T-cell (primary cell): Measurements from ENCODE around the gene RASSF4. TPM values are rescaled to one million over a fixed set of nuclear protein-coding genes. Genes with fewer than 3 reads are reported as not detected.

Experiments used
- ATAC-seq, 4 experiments: fragments of 200-7000 bp in 3 of 4; fragments of 150-1000 bp in 1 of 4; cut with Tn5 transposase; replicated peaks in 1 of 4; 1 replicate in 3 of 4; 2 replicates in 1 of 4; pipeline ENCODE4 v1.10.0; 2021; ENCODE audit warnings: moderate library complexity in 3 of 4, mild to moderate bottlenecking in 2 of 4, moderate number of reproducible peaks in 1 of 4
- CTCF ChIA-PET, 2 donors: fragments of 300-600 bp; sonication (Branson Sonifier 250); formaldehyde crosslinking; loops; one replicate each; lab custom pipeline; 2022; ENCODE audit warnings: antibody characterized with exemption in 2 of 2; lab: Charles Lee
- POLR2A ChIA-PET, 2 donors: fragments of 300-600 bp; sonication (Branson Sonifier 250); formaldehyde crosslinking; loops; one replicate each; lab custom pipeline; 2022; ENCODE audit warnings: antibody characterized with exemption in 2 of 2; lab: Charles Lee
- DNase-seq, 35 experiments: peaks; one replicate each; pipeline versions ENCODE4 v3.0.0 to v3.0.0-alpha.2; 2013 to 2023
- H3K27ac ChIP-seq: one replicate; pipeline ENCODE4 v1.5.1; 2013; ENCODE audit warnings: low read length
- H3K27me3 ChIP-seq, 2 experiments: replicated peaks in 1 of 2; 1 replicate in 1 of 2; 2 replicates in 1 of 2; pipeline versions ENCODE4 v1.6.1 to v1.7.0; 2013; ENCODE audit warnings: low read length in 1 of 2, mixed read lengths in 1 of 2; ENCODE audit not compliant: control insufficient read depth in 2 of 2, insufficient read depth in 2 of 2; ENCODE audit errors: extremely low read depth in 1 of 2
- H3K36me3 ChIP-seq, 2 donors: 1 replicate in 1 of 2; 2 replicates in 1 of 2; pipeline versions ENCODE4 v1.6.1 to v1.7.0; 2013; ENCODE audit warnings: low read length in 1 of 2; ENCODE audit not compliant: control insufficient read depth in 2 of 2, insufficient read depth in 1 of 2; ENCODE audit errors: extremely low read depth in 1 of 2
- H3K4me1 ChIP-seq, 2 experiments: 1 replicate in 1 of 2; 2 replicates in 1 of 2; pipeline versions ENCODE4 v1.6.1 to v1.7.0; 2013; ENCODE audit warnings: low read length in 2 of 2, mixed read lengths in 1 of 2; ENCODE audit not compliant: insufficient read depth in 2 of 2, control insufficient read depth in 1 of 2; ENCODE audit errors: extremely low read depth in 1 of 2
- H3K4me3 ChIP-seq, 2 donors: 1 replicate in 1 of 2; 2 replicates in 1 of 2; pipeline versions ENCODE4 v1.5.1 to v1.7.0; 2013; ENCODE audit warnings: mild to moderate bottlenecking in 2 of 2, low read length in 1 of 2, moderate library complexity in 1 of 2; ENCODE audit not compliant: control insufficient read depth in 1 of 2; ENCODE audit errors: extremely low read depth in 1 of 2
- H3K9me3 ChIP-seq: 2 replicates; pipeline ENCODE4 v1.7.0; 2013
- H3K27ac Mint-ChIP-seq, 2 donors: one replicate each; pipeline ENCODE4 v1.8.0; 2020 to 2021; ENCODE audit warnings: mild to moderate bottlenecking in 2 of 2, mixed read lengths in 2 of 2
- H3K27me3 Mint-ChIP-seq, 2 donors: one replicate each; pipeline ENCODE4 v1.8.0; 2021 to 2022; ENCODE audit warnings: mixed read lengths in 2 of 2
- H3K36me3 Mint-ChIP-seq: one replicate; pipeline ENCODE4 v1.8.0; 2021; ENCODE audit warnings: mixed read lengths
- H3K4me1 Mint-ChIP-seq, 3 donors: one replicate each; pipeline ENCODE4 v1.8.0; 2020 to 2022; ENCODE audit warnings: mixed read lengths in 3 of 3, mild to moderate bottlenecking in 1 of 3
- H3K4me3 Mint-ChIP-seq, 3 donors: one replicate each; pipeline ENCODE4 v1.8.0; 2020 to 2022; ENCODE audit warnings: mild to moderate bottlenecking in 3 of 3, mixed read lengths in 3 of 3, moderate library complexity in 3 of 3
- H3K9me3 Mint-ChIP-seq, 3 donors: one replicate each; pipeline ENCODE4 v1.8.0; 2020 to 2022; ENCODE audit warnings: mixed read lengths in 3 of 3
- WGBS: methylation state at CpG from one replicate; pipeline ENCODE4 v1.1.5; 2013; ENCODE audit warnings: missing lambda C conversion rate; ENCODE audit not compliant: insufficient coverage; 5-methylcytosine and 5-hydroxymethylcytosine counted together
- total RNA-seq, 35 experiments: library from RNA in 6 of 35; stranded (reverse) in 6 of 35; fragments of 120-200 nt in 1 of 35; gene quantifications; one replicate each; pipeline versions ENCODE4 v1.2.1 to v1.2.4 and lab custom pipeline; 2013 to 2026

Gene RASSF4
- total RNA-seq, 5 donors from 2014 or later (not counting 1 experiment from before 2014, with no cell fraction given), result 0.55 to 2.8 (median 1.7) TPM

GRCh38 chr10:44935201-44935965, 24.2 kb upstream of the RASSF4 start:
- DNase-seq (no peak), ATAC-seq (no peak)
- H3K4me1 Mint-ChIP-seq, result peaks cover 6 to 7% (median 6%) of the 10 kb centered on the region in 3 donors
- Histone ChIP-seq H3K9me3 (no peaks in the 10 kb centered on the region), H3K27ac (no peak overlapping the region), H3K27me3 (peaks cover 0 to 25% of the 10 kb centered on the region in 2 experiments), H3K4me3 (no peak overlapping the region), H3K36me3 (no peaks in the 10 kb centered on the region), H3K4me1 (peaks cover 8 to 13% of the 10 kb centered on the region in 2 experiments)
- H3K27ac Mint-ChIP-seq, result no peak overlapping the region
- WGBS, result 81% methylated on average over 4 of the region's 9 CpGs
- H3K4me3 Mint-ChIP-seq, result no peak overlapping the region
- no peaks in the 10 kb centered on the region for H3K36me3 Mint-ChIP-seq
- peaks cover 0 to 9% (median 0%) of the 10 kb centered on the region in 3 donors for H3K9me3 Mint-ChIP-seq
- POLR2A ChIA-PET, result no interaction called here
- CTCF ChIA-PET, result interaction anchor here in 1 of 2 donors (1.4 kb wide), 1 partner anchor 41 kb away, joined by 3 read pairs; no protein-coding TSS in a partner anchor
- peaks cover 2 to 5% of the 10 kb centered on the region in 2 donors for H3K27me3 Mint-ChIP-seq

GRCh38 chr10:44935966-44936295, 23.7 kb upstream of the RASSF4 start:
- no peak for DNase-seq
- no peak for ATAC-seq
- Mint-ChIP-seq H3K4me3 (no peak overlapping the region), H3K36me3 (no peaks in the 10 kb centered on the region), H3K27me3 (peaks cover 2 to 5% of the 10 kb centered on the region in 2 donors), H3K9me3 (peaks cover 0 to 9% (median 0%) of the 10 kb centered on the region in 3 donors), H3K4me1 (peaks cover 6 to 7% (median 6%) of the 10 kb centered on the region in 3 donors), H3K27ac (no peak overlapping the region)
- peaks cover 8 to 13% of the 10 kb centered on the region in 2 experiments for H3K4me1 ChIP-seq
- no peak overlapping the region for H3K4me3 ChIP-seq
- WGBS, result 10% methylated on average over 2 of the region's 3 CpGs
- H3K27me3 ChIP-seq, result peaks cover 0 to 25% of the 10 kb centered on the region in 2 experiments
- CTCF ChIA-PET, result interaction anchor here in 1 of 2 donors (0.5 kb wide), 1 partner anchor 53 kb away, joined by 4 read pairs; no protein-coding TSS in a partner anchor
- POLR2A ChIA-PET, result no interaction called here
- no peaks in the 10 kb centered on the region for H3K9me3 ChIP-seq
- H3K36me3 ChIP-seq, result no peaks in the 10 kb centered on the region
- no peak overlapping the region for H3K27ac ChIP-seq

GRCh38 chr10:44936314-44936975, 23.2 kb upstream of the RASSF4 start:
- Histone ChIP-seq H3K36me3 (no peaks in the 10 kb centered on the region), H3K4me1 (peaks cover 8 to 13% of the 10 kb centered on the region in 2 experiments), H3K9me3 (no peaks in the 10 kb centered on the region), H3K27me3 (peaks cover 0 to 25% of the 10 kb centered on the region in 2 experiments), H3K4me3 (no peak overlapping the region), H3K27ac (no peak overlapping the region)
- Mint-ChIP-seq H3K4me1 (peaks cover 6 to 7% (median 6%) of the 10 kb centered on the region in 3 donors), H3K36me3 (no peaks in the 10 kb centered on the region), H3K9me3 (peaks cover 0 to 14% (median 0%) of the 10 kb centered on the region in 3 donors), H3K27ac (no peak overlapping the region), H3K27me3 (peaks cover 2 to 5% of the 10 kb centered on the region in 2 donors), H3K4me3 (no peak overlapping the region)
- ChIA-PET CTCF (interaction anchor here in 1 of 2 donors (0.5 kb wide), 1 partner anchor 52 kb away, joined by 4 read pairs; no protein-coding TSS in a partner anchor), POLR2A (no interaction called here)
- WGBS, result 72% methylated on average over 7 of the region's 7 CpGs
- ATAC-seq (no peak), DNase-seq (no peak)

- Histone ChIP-seq H3K4me3 (no peak overlapping the region), H3K9me3 (no peaks in the 10 kb centered on the region), H3K36me3 (no peaks in the 10 kb centered on the region), H3K27ac (no peak overlapping the region), H3K4me1 (peaks cover 8 to 13% of the 10 kb centered on the region in 2 experiments), H3K27me3 (peaks cover 0 to 22% of the 10 kb centered on the region in 2 experiments)
- DNase-seq, result no peak
- POLR2A ChIA-PET, result no interaction called here
- peaks cover 6 to 7% (median 6%) of the 10 kb centered on the region in 3 donors for H3K4me1 Mint-ChIP-seq
- 88% methylated on average over 7 of the region's 9 CpGs for whole genome bisulfite sequencing
- H3K27ac Mint-ChIP-seq, result no peak overlapping the region
- CTCF ChIA-PET, result no interaction called here
- peaks cover 4 to 5% of the 10 kb centered on the region in 2 donors for H3K27me3 Mint-ChIP-seq
- ATAC-seq, result no peak
- peaks cover 0 to 20% (median 0%) of the 10 kb centered on the region in 3 donors for H3K9me3 Mint-ChIP-seq
- H3K36me3 Mint-ChIP-seq, result no peaks in the 10 kb centered on the region
- no peak overlapping the region for H3K4me3 Mint-ChIP-seq
These were observed 22.2 kb upstream of the RASSF4 start for GRCh38 chr10:44937196-44938005.

- peaks cover 6 to 7% (median 6%) of the 10 kb centered on the region in 3 donors for H3K4me1 Mint-ChIP-seq
- Histone ChIP-seq H3K9me3 (no peaks in the 10 kb centered on the region), H3K4me1 (peaks cover 0 to 8% of the 10 kb centered on the region in 2 experiments), H3K4me3 (no peak overlapping the region), H3K27ac (no peak overlapping the region), H3K36me3 (no peaks in the 10 kb centered on the region), H3K27me3 (peaks cover 0 to 9% of the 10 kb centered on the region in 2 experiments)
- H3K27me3 Mint-ChIP-seq, result peaks cover 10 to 12% of the 10 kb centered on the region in 2 donors
- H3K9me3 Mint-ChIP-seq, result peaks cover 0 to 28% (median 0%) of the 10 kb centered on the region in 3 donors
- H3K4me3 Mint-ChIP-seq, result no peak overlapping the region
- DNase-seq (no peak), ATAC-seq (no peak)
- WGBS, result no CpG with 5 or more reads among the region's 7 CpGs
- POLR2A ChIA-PET, result no interaction called here
- no peak overlapping the region for H3K27ac Mint-ChIP-seq
- CTCF ChIA-PET, result interaction anchor here in 1 of 2 donors (0.6 kb wide), 1 partner anchor 24 kb away, joined by 3 read pairs; no protein-coding TSS in a partner anchor
- peaks cover 3% of the 10 kb centered on the region for H3K36me3 Mint-ChIP-seq
These were observed 20.6 kb upstream of the RASSF4 start for GRCh38 chr10:44938956-44939355.
